GM18507 (cell line): Measurements from ENCODE around the gene ADIG.
"Not testable (repeated sequence)": the region's sequence is repeated elsewhere in the genome, so short reads cannot be mapped to it uniquely, and the experiment has no call there.

Experiments used
- DNase-seq: peaks from one replicate; pipeline ENCODE4 v3.0.0; 2011; ENCODE audit warnings: low read depth; ENCODE audit not compliant: insufficient read length; ENCODE audit errors: extremely low spot score
- FAIRE-seq: peaks from 2 replicates; lab custom pipeline; 2011; peaks lifted over from hg19 to GRCh38; lab: Jason Lieb, UNC

ADIG gene

DNA sequence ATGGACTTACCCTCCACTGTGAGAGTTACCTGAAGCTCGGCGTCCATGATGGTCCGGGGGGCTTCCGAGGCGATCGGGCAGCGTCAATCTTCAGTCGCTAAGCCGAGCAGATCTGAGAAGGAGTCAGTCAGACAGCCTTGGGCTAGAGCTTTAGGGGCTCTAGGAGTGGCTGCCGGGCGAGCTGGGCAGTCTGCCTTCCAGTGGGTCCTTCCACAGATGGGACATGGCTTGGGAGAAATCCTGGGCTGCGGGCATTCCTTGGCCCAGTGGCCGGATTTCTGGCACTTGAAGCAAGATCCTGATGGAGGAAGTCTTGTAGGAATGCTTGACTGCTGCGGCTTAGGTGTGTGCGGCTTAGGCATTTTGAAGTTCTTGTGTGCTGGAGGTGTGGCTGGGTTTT lies 14.9 kb downstream of the ADIG start:
- not testable (repeated sequence) for DNase-seq, FAIRE-seq

DNA sequence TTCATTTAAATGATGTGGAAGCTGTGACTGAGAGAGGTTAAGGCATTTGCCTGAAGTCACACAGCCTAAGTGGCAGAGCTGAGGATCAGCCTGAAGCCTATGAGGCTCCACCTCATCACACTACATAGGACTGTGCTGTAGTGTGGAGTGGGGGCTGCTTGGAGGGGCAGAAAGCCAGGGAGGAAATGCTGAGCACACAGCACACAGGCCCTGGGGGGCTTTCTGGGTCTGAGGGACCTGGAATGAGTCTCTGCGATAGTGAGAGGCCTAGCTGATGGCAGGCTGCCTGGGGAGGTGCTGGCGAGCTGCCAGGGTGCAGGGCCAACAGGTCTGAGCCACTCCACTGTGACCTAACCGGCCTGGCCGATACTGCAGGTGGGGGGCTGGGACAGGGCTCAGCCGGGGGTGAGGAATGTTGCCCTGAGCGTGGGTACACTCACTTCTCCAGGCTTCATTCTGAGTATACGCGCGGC lies 18.4 kb downstream of the ADIG start:
- FAIRE-seq = no peak
- no peak for DNase-seq

DNA sequence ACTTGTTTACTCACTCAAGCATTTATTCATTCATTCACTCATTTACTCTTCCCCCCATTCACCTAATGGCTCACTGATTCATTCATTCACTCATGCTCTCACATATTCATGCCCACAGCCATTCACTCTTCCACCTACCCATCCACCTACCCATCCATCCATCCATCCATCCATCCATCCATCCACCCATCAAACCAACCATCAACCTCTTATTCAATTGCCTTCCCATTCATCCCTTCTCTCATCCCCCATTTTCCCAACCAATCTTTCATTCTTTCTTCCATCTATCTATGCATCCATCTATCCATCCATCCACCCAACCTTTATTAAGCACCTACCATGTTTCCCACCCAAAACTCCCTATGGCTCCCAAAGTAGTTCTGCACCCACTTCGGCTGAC lies 19.1 kb downstream of the ADIG start:
- no peak for FAIRE-seq

DNA sequence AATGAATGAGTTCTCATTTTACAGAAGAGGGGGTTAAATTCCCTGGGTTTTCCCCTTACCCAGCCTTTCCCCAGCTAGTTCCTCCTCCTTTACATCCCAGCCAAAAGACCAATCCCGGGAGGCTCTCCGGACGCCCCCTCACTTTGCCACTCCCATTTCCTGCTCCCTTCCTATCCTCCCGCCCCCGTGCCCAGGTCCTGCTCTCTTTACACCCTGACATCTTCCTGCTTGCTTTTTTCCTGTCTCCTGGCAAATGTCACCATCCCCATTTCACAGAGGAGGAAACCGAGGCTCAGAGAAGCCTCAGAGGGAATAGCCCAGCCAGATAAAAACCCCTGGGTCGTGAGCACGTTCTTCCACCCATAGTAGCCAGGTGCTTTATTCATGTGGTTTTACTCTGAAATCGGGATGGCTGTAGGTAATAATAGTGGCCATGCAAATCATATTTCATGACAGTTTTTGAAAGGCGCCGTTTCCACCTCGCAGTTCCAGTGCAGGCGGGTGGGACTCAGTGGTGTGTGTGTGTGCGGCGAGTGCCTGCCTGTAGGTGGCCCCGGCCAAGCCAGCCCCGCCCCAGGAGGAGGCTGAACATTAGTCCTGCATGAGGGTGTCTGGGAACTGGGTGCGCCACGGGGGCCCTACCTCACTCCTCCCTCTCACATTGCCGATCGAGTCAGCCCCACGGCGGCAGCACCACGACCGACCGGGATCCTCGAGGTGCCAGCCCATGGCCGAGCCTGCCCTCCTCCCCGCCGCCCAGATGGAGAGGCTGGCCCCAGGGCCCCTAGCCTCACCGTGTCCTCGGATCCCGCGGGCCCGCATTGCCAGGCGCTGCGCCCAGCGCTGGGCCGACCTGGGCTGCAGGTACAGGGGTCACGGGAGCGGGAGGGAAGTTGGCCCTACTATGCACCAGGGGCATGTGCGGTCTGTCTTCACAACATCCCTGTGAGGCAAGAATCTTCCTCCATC lies 20.5 kb downstream of the ADIG start, which contains the start of gene ARHGAP40:
TSS of gene ARHGAP40 (plus strand) at position 594 of the 969 bp plus-strand sequence.
- DNase-seq (peak; percentile 42), FAIRE-seq (peak; percentile 38)

More for the DNA sequence above, 19.1 kb downstream of the ADIG start:
- no peak for DNase-seq

DNA sequence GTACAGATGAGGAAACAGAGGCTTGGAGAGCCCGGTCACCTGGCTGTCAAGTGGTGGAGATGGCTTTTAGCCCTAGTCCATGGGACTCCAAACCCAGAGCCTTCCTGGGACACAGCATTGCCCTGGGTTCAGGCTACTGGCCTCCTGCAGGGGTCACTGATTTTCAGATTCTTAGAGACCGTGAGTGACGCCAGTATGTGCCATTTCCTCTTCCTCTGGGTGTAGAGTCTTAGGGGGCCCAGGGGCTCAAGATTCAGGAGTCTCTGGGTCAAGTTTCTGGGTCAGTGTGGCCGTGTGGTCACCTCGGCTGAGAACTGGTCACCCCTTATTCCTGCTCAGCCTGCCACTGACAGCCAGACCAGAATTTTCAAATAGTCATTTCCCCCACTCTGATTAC lies 21.2 kb downstream of the ADIG start:
- FAIRE-seq (no peak), DNase-seq (no peak)

DNA sequence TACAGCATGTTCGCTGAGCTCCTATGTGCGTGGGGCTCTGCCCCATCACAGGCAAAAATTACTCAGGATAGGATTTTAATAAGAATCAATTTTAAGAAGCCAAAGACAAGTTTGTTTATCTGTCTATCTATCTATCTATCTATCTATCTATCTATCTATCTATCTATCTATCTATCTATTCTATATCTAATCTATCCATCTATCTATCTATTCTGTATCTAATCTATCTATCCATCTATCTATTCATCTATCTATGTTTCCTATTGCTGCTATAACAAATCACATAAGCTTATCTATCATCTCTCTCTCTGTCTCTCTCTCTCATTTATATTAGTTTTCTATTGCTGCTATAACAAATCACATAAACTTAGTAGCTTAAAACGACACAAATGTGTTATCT lies 22.3 kb downstream of the ADIG start:
- no peak for DNase-seq

DNA sequence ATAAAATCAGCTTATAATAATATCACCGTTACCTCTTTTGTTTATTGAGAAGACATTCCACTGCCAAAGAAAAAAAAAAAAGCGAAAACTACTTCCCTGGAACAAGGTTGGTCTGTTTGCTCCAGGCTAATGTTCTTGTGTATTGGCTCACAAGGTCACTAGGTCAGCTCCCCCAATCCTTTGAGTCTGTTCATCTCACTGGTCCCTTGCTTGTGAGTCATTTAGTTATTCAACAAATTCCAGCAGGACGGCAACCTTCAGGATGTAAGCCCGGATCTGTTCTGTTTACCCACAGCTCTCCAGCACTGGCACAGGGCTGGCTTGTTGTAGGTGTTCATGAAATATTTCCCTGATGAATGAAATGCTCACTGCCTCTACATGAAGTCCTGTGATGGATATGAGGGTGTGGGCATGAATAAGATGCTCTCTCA lies 23.9 kb downstream of the ADIG start:
- DNase-seq (no peak), FAIRE-seq (no peak)

More for the DNA sequence above, 22.3 kb downstream of the ADIG start:
- FAIRE-seq = no peak

DNA sequence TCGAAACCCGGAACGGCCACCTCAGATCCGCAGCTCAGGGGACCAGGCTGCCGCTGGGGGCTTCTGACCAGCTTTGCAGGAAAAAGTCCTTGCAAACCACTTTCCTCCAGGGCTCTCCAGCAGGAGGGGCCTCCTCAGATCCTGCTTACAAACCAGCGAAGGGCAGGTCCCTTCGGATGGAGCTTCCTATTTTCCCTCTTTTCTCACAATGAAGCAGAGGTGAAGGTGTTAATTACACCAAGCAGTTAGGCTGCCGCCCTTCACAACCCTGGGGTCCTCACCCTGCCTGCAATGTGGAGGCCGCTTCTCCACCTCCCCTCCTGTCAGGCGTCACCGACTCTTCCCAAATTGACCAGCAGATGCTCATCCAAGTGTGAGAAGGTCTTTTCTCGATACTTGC lies 26.4 kb downstream of the ADIG start:
- DNase-seq (no peak), FAIRE-seq (no peak)

DNA sequence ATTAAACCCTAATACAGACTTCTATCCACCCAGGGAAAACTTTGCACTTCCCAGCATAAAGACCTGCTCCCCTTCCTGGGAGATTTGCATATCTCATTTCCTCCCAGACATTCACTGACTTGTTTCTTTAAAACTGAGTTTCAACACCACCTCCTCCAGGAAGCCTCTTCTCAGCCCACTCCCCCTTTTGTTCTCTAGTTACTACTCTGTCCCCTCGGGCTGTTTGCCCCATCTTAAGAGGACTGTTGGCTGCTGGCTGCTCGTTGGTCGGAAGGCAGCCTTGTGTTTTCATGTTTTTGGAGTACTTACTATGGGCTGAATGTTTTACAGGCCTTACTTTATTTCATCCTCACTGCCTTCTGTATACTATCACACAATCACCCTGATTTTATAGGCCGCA lies 27.2 kb downstream of the ADIG start:
- DNase-seq (no peak), FAIRE-seq (no peak)

DNA sequence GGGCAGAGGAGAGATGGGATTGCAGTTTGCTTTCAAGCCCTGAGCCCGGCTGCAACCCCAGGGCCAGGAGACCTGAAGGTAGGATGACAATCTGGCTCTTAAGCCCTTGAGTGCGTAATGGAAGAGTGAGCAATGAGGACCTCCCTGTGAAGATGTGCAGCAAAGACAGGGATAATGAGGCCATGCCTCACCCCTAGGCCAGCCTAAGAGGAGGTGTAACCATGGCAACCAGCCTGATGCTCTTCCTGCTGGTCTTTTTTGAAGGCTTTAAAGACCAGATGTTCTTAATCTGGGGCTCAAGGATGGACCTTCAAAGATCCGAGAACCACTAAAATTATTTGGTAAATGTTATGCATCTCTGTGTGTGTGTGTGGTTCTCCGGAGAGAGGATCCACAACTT lies 28.8 kb downstream of the ADIG start:
- DNase-seq = no peak

DNA sequence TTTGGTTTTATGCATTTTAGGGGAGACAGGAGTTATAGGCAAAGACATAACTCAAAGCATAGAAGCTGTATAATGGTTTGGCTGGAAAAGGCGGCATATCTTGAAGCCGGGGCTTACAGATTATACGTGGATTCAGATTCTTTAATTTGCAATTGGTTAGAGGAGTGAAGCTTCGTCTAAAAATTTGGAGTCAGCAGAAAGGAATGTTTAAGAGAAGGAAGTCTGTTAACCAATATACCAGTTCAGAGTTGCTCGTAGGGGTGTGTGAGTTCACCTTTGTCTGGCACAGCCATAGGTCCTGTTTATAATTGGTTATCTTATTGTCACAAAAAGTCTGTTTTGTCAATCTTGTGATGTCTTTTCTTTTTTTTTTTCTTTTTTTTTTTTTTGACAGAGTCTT lies 29.5 kb downstream of the ADIG start:
- FAIRE-seq (no peak), DNase-seq (no peak)

More for the DNA sequence above, 28.8 kb downstream of the ADIG start:
- no peak for FAIRE-seq

DNA sequence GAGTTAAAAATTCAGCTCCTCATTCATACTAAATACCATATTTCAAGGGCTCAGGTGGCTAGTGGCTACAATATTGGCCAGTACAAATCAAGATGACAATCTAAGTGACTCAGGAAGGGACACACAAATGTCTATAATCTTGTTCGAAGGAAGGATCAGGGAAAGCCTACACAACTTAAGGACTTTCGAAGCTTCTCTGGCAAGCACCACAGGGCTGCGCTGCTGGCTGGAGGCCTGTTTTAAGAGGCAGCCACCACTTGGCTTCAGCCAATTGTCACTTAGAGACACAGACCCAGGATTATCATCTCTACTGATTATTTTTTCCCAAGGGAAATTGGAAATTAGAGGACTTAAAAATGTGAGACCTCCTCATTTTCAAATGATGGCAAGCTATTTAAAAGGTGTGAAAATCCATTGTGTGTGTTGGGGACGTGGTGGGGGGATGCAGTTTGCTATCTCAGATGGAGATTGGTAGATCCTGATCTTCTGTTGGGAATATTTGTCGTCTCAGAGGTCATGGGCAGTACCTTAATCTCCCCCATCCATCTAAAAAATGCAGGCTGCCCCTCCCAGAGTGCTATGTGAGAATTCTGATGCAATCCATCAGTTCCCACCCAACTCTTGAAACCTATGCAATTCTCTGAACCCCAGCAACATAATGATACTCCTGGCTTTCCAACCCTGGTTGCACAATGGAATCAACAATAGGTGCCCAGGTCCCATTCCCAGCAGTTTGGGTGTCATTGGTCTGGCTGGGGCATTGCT lies 31.9 kb downstream of the ADIG start:
- FAIRE-seq (no peak), DNase-seq (no peak)

DNA sequence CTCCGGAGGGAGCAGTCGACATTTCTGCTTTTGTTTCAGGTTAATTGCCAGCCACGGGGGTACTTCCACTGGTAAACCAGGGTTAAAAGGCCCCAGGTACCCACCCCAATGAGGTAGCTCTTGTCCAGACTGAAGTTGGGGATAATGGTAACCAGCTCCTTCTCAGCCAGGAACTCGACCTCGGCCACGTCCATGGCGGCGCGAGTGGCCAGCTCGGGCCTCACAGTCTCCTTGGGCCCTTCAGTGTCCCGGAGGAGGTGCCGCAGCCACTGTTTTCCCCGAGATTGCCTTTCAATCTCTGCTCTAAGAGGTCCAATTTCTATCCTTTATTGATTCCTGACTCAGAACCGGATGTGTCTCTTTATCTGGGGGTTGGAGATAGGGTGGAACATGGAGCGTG lies 34.3 kb downstream of the ADIG start:
- FAIRE-seq (no peak), DNase-seq (no peak)

DNA sequence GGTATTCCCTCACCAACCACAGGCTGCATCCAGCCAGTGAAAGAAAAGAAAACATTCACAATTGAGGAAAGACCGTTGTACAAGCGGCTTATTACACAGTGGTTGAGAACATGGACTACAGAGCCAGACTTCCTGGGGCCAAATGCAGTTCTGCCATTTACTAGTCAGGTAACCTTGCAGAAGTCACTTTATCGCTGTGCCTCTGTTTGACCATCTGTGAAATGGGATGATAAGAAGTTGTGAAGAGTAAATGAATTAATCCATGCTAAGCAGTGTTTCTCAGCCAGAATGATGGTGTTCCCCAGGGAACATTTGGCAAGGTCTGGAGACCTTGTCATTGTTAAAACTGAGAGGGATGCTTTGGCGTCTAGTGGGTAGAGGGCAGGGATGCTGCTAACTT lies 35.5 kb downstream of the ADIG start:
- FAIRE-seq = no peak

DNA sequence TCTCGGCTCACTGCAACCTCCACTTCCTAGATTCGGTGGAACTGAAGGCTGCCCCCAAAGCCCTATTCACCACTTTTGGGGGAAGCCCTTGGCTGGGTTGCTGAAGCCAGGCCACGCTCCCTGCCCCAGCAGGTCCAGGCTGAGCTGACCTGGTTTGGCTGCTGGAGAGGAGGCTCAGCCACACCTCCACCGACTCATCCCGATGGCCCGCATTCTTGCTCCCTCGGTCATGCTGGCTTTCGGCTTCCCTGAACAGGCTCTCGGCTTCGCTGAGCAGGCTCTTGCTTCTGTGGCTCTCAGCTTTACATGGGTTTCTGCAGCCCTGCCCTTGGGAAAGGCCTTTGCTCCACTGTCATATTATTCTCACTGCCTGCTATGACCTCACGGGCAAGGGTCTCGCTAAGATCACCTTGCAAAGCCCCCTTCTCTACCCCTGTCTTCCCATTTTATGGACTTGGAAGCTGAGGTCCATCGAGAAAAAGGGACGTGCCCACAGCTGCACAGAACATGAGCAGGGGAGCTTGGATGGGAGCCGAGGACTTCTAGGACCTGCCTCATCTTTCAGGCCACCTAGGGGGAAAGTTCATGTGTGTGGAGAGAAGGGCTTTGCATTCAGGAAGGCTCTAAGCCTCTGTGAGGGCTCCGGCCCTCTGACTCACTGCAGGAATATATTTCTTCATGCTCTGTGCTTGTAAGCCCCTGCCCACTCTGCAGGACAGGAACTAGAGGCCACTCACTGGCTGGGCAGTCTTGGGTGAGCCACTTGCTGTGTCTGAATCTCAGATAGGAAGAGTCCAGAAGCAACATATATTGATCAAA lies 36.2 kb downstream of the ADIG start:
- FAIRE-seq = no peak
- DNase-seq = no peak

More for the DNA sequence above, 35.5 kb downstream of the ADIG start:
- DNase-seq = no peak

DNA sequence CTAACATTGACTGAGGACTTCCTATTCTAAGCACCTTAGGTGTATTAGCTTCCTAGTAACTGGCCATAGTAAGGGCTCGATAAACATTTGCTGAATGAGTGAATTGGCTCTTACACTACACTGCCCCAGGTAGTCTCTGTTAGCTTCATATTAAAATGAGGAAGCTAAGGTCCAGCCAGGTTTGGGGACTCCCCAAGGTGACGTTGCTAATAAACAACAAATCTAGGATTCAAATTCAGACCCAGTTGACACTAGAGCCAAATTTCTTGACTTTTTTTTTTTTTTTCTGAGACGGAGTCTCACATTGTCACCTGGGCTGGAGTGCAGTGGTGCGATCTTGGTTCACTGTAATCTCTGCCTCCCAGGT lies 36.8 kb downstream of the ADIG start:
- no peak for FAIRE-seq
- DNase-seq = no peak

DNA sequence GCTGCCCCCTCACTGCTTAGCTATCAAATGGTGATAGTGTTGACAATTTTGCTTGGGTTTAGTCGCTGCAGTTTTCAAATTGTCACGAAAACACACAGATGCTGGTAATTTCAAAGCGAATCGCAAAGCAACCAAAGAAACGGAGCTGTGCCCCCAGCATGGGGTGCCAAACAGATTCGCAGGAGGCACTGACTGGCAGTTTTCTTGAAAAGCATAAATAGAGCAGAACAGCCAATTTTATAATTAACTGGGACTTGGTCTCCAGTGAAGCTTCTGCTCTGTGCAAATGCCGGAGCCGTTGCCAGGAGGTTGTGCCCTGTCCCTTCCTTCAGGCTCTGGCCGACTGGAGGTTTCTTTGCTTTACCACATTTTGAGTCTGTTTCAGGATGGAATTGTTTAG lies 39.4 kb downstream of the ADIG start:
- no peak for FAIRE-seq
- DNase-seq = no peak

DNA sequence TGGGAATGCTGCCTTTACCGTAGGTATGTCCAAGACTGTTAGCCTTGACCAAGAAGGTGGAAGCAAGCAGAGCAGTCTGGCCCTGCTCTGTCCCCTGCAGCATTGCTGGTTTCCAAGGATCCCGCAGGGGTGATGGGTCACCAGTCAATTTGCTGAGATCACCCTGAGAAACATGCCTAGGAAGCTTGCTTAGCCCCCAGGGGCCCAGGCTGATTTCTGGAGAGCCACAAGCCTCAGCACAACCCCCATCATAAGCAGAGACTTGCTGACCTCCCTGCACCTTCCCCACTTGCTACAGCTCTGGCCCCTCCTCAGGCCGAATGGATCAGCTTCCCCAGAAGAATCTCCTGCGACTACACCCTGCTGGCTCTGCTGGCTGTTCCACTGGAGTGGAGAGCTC lies 42.1 kb downstream of the ADIG start:
- no peak for FAIRE-seq
- DNase-seq = no peak

DNA sequence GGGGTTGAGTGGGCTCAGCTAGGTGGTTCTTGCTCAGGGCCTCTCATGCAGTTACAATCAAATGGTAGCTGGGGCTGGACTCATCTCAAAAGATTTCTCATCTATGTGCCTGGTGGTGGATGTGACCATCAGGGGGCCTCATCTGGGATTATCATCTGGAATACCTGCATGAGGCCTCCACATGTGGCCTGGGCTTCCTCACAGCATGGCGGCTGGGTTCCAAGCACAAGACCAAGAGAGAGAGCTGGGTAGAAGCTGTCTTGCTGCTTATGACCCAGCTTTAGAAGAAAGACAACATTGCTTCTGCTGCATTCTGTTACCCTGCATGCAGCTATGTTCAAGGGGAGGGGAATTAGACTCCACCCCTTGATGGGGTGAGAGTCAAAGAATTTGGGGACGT lies 43.1 kb downstream of the ADIG start:
- no peak for FAIRE-seq
- DNase-seq = no peak

DNA sequence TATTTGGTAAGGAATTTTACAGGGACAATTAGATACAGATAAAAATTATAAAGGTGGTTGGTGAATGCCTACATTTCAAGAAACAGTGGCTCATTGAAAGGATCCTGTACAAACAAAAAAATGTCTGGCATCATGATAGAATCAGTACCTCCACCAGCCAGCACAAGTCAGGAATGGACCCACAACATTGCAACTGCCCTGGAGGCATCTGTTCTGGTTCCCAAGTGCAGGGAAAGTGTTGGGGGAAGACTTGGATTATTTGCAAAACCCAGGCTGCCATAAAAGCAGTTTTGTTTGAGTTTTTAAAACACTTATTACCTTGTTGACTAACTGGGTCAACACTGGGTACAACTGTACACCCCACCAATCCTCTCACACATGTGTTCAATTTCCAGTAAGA lies 44.9 kb downstream of the ADIG start:
- no peak for DNase-seq
- FAIRE-seq = no peak
